ENCODE results near the gene PRKCB.
A peak's percentile ranks its signal among the peaks of the same experiment; 100 is the strongest.

PRKCB gene

DNA sequence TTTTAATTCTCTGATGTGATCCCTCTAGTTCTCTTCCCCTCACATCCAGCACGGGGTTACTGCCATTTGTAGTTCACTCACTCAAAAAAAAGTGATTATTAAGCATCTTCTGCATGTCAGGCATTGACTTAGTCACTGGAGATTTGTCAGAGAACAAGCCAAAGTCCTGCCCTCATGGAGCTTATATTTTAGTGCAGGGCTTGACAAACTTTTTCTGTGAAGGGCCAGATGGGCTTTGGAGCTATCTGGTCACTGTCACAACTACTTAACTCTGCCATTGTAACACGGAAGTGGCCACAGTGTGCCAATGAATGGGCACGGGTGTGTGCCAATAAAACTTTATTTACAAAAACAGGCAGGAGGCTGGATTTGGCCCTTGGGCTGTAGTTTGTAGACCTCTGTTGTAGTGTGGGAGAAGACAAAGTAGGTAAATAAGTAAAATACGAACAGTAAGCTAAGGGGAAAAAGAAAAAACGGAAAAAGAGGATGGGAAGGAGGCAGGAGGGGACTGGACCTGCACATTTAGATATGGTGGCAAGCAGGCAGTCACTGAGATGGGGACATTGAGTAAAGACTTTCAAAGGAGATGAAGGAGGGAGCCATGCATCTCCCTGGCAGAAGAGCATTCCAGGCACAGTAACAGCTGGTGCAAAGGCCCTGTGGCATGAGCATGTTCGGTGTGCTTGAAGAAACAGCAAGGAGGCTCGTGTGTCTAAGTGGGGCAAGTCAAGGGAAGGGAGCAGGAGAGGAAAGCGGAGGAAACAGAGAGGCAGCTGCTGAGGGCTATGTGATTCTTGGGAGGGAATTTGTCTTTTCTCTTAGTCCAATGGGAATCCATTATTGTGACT, 217.5 kb downstream of the PRKCB start:
- TF ChIP-seq, protein P1, sequence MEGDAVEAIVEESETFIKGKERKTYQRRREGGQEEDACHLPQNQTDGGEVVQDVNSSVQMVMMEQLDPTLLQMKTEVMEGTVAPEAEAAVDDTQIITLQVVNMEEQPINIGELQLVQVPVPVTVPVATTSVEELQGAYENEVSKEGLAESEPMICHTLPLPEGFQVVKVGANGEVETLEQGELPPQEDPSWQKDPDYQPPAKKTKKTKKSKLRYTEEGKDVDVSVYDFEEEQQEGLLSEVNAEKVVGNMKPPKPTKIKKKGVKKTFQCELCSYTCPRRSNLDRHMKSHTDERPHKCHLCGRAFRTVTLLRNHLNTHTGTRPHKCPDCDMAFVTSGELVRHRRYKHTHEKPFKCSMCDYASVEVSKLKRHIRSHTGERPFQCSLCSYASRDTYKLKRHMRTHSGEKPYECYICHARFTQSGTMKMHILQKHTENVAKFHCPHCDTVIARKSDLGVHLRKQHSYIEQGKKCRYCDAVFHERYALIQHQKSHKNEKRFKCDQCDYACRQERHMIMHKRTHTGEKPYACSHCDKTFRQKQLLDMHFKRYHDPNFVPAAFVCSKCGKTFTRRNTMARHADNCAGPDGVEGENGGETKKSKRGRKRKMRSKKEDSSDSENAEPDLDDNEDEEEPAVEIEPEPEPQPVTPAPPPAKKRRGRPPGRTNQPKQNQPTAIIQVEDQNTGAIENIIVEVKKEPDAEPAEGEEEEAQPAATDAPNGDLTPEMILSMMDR (IDR thresholded peaks at IDR 0.05; ENCODE audit: low read length, missing control alignments), result no peak
- no peak for DNase-seq (ENCODE audit: low read depth)

DNA sequence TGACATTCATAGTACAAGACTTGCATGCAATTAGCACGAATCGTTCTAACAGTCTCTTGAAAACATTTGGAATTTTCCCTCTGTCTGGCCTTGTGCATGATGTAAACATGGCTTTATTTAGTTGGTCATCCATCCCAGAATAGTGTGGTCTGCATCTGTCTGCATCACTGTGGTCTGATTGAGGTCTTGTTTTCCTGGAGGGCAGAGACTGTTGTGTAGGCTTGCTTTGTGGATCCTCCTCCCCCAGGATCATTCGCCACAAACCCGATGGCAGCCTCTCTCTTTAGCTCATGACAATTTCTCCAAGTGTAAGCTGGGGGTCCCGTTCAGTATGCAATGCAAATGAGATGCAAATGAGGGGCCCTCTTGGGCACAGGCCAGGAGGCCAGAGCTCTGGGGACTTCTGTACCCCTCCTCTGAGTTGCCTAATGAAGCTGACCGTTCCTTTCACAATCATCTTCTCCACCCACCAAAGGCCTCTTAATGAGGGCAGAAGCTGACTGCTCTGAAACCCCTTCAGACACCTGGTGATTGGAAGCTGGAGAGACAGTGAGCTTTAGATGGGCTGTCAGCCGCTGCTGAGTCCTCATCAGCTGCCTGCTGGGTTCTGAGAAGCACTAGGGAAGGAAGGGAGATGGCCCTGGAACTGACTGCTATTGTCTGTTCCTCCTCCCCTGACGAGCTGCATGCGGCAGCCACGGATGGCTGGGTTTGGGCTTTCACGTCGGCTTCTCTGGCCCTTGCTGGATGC, 219.1 kb downstream of the PRKCB start:
- TF ChIP-seq, protein P1 (IDR thresholded peaks at IDR 0.05; ENCODE audit: low read length, missing control alignments), result no peak

More for the DNA sequence above, 217.5 kb downstream of the PRKCB start:
- H3K4me3 ChIP-seq (replicated peaks; ENCODE audit: low read depth, low read length), result no peak overlapping the region

DNA sequence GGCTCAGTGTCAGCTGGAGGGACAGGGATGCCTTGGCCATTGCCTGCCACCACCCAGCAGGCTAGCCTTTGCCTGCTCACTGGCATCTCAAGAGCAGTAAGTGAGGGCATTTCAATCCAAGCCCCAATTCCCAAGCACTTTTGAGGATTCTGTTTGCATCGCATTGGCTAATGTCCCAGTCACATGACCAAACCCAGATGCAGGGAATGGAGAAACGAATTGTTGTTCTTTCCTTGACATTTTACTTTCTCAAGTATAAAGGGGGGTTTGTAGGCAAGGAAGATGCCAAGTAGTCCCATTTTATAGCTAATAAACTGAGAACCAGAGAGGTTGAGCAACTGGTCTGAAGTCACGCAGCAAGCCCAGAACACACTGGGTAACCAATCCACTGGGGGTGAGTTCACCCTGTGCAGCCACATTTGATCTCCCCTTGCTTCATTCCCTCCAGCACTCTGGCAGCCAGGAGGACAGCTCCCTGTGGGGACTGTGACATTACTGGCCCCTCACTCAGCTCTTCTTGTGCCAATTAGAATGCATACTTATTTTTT, 226.6 kb downstream of the PRKCB start:
- H3K4me3 ChIP-seq (replicated peaks; ENCODE audit: low read depth, low read length), result no peak overlapping the region
- TF ChIP-seq, protein P1 (IDR thresholded peaks at IDR 0.05; ENCODE audit: low read length, missing control alignments), result no peak
- no peak for DNase-seq (ENCODE audit: low read depth)

More for the DNA sequence above, 219.1 kb downstream of the PRKCB start:
- no peak for DNase-seq (ENCODE audit: low read depth)
- no peak overlapping the region for H3K4me3 ChIP-seq (replicated peaks; ENCODE audit: low read depth, low read length)

DNA sequence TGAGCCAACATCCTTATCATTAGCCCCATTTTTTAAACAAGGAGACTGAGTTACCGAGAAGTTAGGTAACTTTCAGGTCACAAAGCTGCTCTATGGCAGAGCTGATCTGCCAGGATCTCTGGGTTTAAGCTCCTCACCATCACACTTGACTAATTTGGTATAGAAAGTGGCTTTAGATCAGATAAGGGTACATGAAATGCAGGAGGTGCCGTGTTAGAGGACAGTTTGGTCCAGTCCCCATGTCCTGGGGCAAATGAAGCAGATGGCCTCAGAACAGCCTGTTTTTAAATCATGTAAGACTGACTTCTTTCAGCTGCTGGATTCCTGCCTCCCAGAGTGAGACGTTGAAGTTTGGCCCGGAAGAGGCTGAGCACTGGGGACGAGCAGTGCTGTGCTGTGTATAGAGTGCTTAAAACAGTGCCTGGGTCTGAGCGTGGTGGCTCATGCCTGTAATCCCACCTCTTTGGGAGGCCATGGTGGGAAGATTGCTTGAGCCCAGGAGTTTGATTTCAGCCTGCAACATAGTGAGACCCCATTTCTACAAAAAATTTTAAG, 233.3 kb downstream of the PRKCB start:
- TF ChIP-seq, protein P1 (IDR thresholded peaks at IDR 0.05; ENCODE audit: low read length, missing control alignments), result no peak
- DNase-seq (ENCODE audit: low read depth), result no peak
- no peak overlapping the region for H3K4me3 ChIP-seq (replicated peaks; ENCODE audit: low read depth, low read length)

DNA sequence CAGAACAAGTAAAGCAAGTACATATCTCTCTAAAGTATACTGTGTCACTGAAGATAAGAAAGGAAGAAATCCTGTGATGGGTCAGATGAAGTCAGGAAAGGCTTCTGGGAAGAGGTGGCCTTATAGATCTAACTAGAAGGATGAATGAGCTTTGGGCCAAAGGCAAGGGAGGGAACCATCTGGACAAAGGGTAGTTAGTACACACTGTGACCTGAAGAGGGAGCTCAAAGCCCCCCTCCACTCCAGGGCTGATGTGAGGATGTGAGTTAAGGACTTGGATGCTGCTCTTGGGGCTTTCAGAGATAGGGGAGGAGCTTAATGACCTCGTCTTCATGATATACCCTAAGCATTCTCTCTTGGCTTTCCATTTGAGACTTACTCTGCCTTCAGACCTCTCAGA, 235.1 kb downstream of the PRKCB start:
- no peak overlapping the region for H3K4me3 ChIP-seq (replicated peaks; ENCODE audit: low read depth, low read length)
- peak; percentile 10 for DNase-seq (ENCODE audit: low read depth)
- TF ChIP-seq, protein P1 (IDR thresholded peaks at IDR 0.05; ENCODE audit: low read length, missing control alignments), result peak; percentile 22

GRCh38 chr16:24071666-24072360, 236.0 kb downstream of the PRKCB start:
- TF ChIP-seq, protein P1 (IDR thresholded peaks at IDR 0.05; ENCODE audit: low read length, missing control alignments), result no peak
- no peak overlapping the region for H3K4me3 ChIP-seq (replicated peaks; ENCODE audit: low read depth, low read length)
- DNase-seq (ENCODE audit: low read depth), result no peak

All from fibroblast of pulmonary artery (primary cell).